ENCODE measurements around the gene SLC2A4. TPM values are rescaled to one million over a fixed set of nuclear protein-coding genes. Genes with fewer than 3 reads are reported as not detected.

The SLC2A4 gene
- total and polyA plus RNA-seq, 5 donors from 2014 or later = not detected

DNA sequence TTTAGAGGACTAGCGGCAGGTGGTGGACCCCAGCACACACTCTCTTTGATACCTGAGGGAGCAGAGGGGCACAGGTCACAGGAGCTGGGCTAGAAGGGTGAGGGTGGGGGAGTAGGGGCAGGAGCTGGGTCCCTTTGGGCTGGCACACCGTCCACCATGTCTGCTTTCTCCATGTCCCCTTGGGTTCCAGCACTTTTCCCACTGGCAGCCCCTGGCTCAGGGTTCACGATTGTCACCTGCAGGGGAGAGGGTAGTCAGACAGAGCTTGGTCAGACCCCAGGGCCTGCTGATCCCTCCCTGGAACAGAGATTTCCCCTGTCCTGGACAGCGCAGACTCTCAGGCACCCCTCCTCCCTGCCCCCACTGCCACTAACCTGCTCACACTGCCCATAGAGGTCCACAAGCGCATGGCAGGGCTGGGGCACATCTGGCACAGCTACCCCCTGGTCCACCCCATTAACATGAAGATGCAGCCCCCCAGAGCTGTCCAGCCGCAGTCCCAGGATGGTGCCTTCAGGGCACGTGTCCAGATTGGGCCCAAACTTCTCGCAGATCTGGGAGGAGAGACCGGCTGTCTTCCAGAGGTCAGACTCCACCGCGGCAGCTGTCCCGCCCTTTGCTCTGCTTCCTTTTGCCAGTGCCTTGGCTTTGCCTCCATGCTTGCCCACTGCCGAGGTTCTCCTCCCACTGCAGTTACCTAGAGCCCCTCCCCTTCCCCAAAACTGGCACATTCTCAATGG, 36.8 kb downstream of the SLC2A4 start:
- H3K27me3 ChIP-seq (ENCODE audit: control insufficient read depth, insufficient read depth, low read length) = no peaks in the 10 kb centered on the region
- peaks cover 0 to 26% (median 8%) of the 10 kb centered on the region in 4 donors for H3K4me1 Mint-ChIP-seq
- H3K4me1 ChIP-seq (ENCODE audit: control insufficient read depth, insufficient read depth, low read length, poor library complexity, severe bottlenecking) = peaks cover 22% of the 10 kb centered on the region
- peak overlapping the region in 1 of 3 donors; percentile 25 for H3K27ac Mint-ChIP-seq
- DNase-seq = no peak
- H3K27ac ChIP-seq (ENCODE audit: insufficient read depth, low read length, poor library complexity, severe bottlenecking) = no peak overlapping the region
- H3K36me3 Mint-ChIP-seq = peaks cover 14% of the 10 kb centered on the region
- H3K36me3 ChIP-seq (ENCODE audit: control insufficient read depth, insufficient read depth, low read length) = peaks cover 56% of the 10 kb centered on the region
- H3K4me3 ChIP-seq (ENCODE audit: low read depth, low read length) = no peak overlapping the region
- H3K9me3 Mint-ChIP-seq = no peaks in the 10 kb centered on the region
- peak overlapping the region in 3 of 4 donors; percentile 24 to 86 (median 69) for H3K4me3 Mint-ChIP-seq
- no peaks in the 10 kb centered on the region for H3K9me3 ChIP-seq (ENCODE audit: control insufficient read depth in 2 of 2, low read length in 2 of 2)
- no peaks in the 10 kb centered on the region for H3K27me3 Mint-ChIP-seq
- no peak for ATAC-seq (ENCODE audit: low read depth in 2 of 2)

DNA sequence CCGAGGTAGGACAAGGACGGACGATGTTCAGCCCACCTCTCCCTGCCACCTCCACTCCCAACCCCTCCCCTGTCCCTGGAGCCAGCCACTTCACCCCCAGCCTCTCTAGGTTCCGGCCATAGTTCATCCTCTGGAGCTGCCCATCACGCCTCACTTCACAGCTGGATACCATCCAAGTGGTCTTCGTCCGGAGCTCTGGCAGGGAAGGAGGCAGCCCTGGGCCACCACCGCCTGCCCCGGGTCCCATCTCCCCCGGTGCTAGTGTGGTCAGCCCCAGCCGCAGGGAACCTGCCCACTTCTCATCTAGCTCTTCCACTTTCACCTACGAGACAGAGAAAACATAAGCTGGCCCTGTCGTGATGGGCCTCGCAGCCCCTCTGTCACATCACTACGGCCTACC, 39.9 kb downstream of the SLC2A4 start:
- Histone ChIP-seq H3K4me1 (ENCODE audit: control insufficient read depth, insufficient read depth, low read length, poor library complexity, severe bottlenecking) (peaks cover 7% of the 10 kb centered on the region), H3K27me3 (ENCODE audit: control insufficient read depth, insufficient read depth, low read length) (no peaks in the 10 kb centered on the region), H3K9me3 (ENCODE audit: control insufficient read depth in 2 of 2, low read length in 2 of 2) (no peaks in the 10 kb centered on the region), H3K4me3 (ENCODE audit: low read depth, low read length) (no peak overlapping the region), H3K36me3 (ENCODE audit: control insufficient read depth, insufficient read depth, low read length) (peaks cover 56% of the 10 kb centered on the region), H3K27ac (ENCODE audit: insufficient read depth, low read length, poor library complexity, severe bottlenecking) (no peak overlapping the region)
- no peak for ATAC-seq (ENCODE audit: low read depth in 2 of 2)
- no peaks in the 10 kb centered on the region for H3K27me3 Mint-ChIP-seq
- DNase-seq = no peak
- no peak overlapping the region for H3K27ac Mint-ChIP-seq
- peaks cover 0 to 9% (median 0%) of the 10 kb centered on the region in 4 donors for H3K4me1 Mint-ChIP-seq
- peaks cover 10% of the 10 kb centered on the region for H3K36me3 Mint-ChIP-seq
- no peaks in the 10 kb centered on the region for H3K9me3 Mint-ChIP-seq
- peak overlapping the region in 1 of 4 donors; percentile 67 for H3K4me3 Mint-ChIP-seq

DNA sequence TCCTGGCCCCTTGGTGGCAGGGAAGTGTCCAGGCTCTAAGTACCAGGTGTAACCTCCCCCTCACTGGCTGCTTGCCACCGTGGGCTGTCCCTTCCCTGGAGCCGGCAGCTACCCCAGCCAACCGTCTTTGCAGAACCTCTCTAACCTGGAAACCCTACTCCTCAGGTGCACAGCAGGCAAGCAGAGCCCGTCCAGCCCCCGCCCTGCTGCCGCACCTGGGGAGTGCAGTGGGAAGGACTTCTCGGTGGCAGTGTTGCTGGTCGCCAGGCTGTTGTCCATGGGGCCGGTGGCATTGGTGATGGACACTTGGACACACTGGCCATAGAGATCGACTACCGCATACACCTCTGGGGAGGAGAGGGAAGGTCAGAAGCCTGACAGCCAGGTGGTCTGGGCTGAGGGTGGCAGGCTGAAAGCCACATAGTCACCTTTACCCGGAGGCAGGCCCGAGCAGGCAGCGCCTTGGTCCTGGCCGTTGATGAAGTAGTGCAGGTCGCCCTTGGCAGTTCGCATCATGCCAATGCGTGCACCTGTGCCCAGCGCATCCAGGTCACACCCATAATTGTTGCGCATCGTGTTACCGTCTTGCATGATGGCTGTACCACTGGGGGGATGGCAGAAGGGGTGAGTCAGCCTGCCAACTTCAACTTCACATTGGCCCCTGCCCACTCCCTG, 41.1 kb downstream of the SLC2A4 start:
- H3K27me3 ChIP-seq (ENCODE audit: control insufficient read depth, insufficient read depth, low read length) = no peaks in the 10 kb centered on the region
- H3K4me1 ChIP-seq (ENCODE audit: control insufficient read depth, insufficient read depth, low read length, poor library complexity, severe bottlenecking) = peaks cover 7% of the 10 kb centered on the region
- DNase-seq = no peak
- Mint-ChIP-seq H3K9me3 (no peaks in the 10 kb centered on the region), H3K27ac (no peak overlapping the region), H3K36me3 (peaks cover 13% of the 10 kb centered on the region), H3K4me3 (no peak overlapping the region), H3K27me3 (no peaks in the 10 kb centered on the region), H3K4me1 (peaks cover 0 to 10% (median under 1%) of the 10 kb centered on the region in 4 donors)
- ATAC-seq (ENCODE audit: low read depth in 2 of 2) = no peak
- H3K36me3 ChIP-seq (ENCODE audit: control insufficient read depth, insufficient read depth, low read length) = peaks cover 55% of the 10 kb centered on the region
- no peak overlapping the region for H3K27ac ChIP-seq (ENCODE audit: insufficient read depth, low read length, poor library complexity, severe bottlenecking)
- no peak overlapping the region for H3K4me3 ChIP-seq (ENCODE audit: low read depth, low read length)
- H3K9me3 ChIP-seq (ENCODE audit: control insufficient read depth in 2 of 2, low read length in 2 of 2) = no peaks in the 10 kb centered on the region

DNA sequence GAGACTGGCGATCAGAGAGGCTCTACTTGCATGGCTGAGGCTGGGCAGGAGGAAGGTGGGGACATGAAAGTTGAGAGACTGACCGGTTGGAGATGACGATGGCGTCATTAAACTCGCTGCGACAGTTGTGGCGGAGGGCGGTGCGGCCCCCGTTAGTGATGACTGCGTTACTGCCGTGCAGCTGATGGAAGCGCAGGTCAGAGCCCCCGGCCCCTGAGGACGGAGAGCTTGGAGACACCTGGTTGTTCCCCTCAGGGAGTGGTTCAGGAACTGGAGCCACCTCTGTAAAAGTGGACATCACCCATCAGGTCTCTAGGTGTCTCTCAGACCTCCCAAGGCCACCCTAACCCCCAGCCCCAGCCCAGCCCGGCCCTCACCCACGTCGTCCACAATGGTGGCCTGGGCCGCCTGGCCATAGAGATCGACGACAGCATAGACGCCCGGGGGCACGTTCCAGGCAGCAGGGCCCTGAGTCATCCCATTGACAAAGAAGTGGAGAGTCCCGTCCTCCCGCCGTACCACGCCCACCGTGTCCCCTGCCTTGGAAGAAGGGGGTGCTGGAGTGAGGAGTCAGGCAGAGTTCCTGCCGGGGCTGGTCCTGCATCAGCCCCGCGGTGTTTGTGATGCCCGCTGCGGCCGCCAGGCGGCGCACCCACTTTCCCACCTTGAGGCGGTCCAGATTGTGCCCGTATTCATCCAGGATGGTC, 42.4 kb downstream of the SLC2A4 start:
- Mint-ChIP-seq H3K4me1 (peaks cover 11 to 22% (median 11%) of the 10 kb centered on the region in 4 donors), H3K4me3 (peak overlapping the region in 2 of 4 donors; percentile 29 to 73), H3K36me3 (peaks cover 9% of the 10 kb centered on the region), H3K27ac (no peak overlapping the region), H3K27me3 (no peaks in the 10 kb centered on the region), H3K9me3 (no peaks in the 10 kb centered on the region)
- Histone ChIP-seq H3K4me1 (ENCODE audit: control insufficient read depth, insufficient read depth, low read length, poor library complexity, severe bottlenecking) (peaks cover 11% of the 10 kb centered on the region), H3K27ac (ENCODE audit: insufficient read depth, low read length, poor library complexity, severe bottlenecking) (no peak overlapping the region), H3K36me3 (ENCODE audit: control insufficient read depth, insufficient read depth, low read length) (peaks cover 43% of the 10 kb centered on the region), H3K27me3 (ENCODE audit: control insufficient read depth, insufficient read depth, low read length) (no peaks in the 10 kb centered on the region), H3K9me3 (ENCODE audit: control insufficient read depth in 2 of 2, low read length in 2 of 2) (no peaks in the 10 kb centered on the region), H3K4me3 (ENCODE audit: low read depth, low read length) (no peak overlapping the region)
- ATAC-seq (ENCODE audit: low read depth in 2 of 2) (peak; percentile 26 to 44), DNase-seq (peak; percentile 48 to 62 (median 54))

DNA sequence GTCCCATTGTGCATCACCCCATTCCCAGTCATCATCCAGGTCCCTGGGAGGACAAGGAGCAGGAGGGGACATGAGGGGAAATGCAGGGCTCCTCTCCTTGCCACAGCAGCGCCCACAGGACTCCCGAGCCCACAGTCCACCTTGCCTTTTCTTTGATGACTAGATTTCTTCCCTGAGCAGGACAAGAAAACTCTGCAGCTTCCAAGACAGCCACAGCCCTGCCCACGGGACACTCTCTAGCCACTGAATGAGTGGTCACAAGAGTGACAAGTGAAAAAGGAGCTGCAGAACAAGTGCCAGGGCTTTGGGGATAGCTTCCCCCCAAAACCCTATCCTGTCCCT, 42.9 kb downstream of the SLC2A4 start:
- Histone ChIP-seq H3K4me1 (ENCODE audit: control insufficient read depth, insufficient read depth, low read length, poor library complexity, severe bottlenecking) (peaks cover 12% of the 10 kb centered on the region), H3K36me3 (ENCODE audit: control insufficient read depth, insufficient read depth, low read length) (peaks cover 41% of the 10 kb centered on the region), H3K27me3 (ENCODE audit: control insufficient read depth, insufficient read depth, low read length) (no peaks in the 10 kb centered on the region), H3K4me3 (ENCODE audit: low read depth, low read length) (no peak overlapping the region), H3K9me3 (ENCODE audit: control insufficient read depth in 2 of 2, low read length in 2 of 2) (no peaks in the 10 kb centered on the region), H3K27ac (ENCODE audit: insufficient read depth, low read length, poor library complexity, severe bottlenecking) (no peak overlapping the region)
- H3K9me3 Mint-ChIP-seq = no peaks in the 10 kb centered on the region
- peaks cover 2% of the 10 kb centered on the region for H3K27me3 Mint-ChIP-seq
- no peak for DNase-seq
- H3K4me1 Mint-ChIP-seq = peaks cover 11 to 24% (median 11%) of the 10 kb centered on the region in 4 donors
- no peak for ATAC-seq (ENCODE audit: low read depth in 2 of 2)
- H3K27ac Mint-ChIP-seq = no peak overlapping the region
- peaks cover 9% of the 10 kb centered on the region for H3K36me3 Mint-ChIP-seq
- H3K4me3 Mint-ChIP-seq = peak overlapping the region in 2 of 4 donors; percentile 52 to 73

DNA sequence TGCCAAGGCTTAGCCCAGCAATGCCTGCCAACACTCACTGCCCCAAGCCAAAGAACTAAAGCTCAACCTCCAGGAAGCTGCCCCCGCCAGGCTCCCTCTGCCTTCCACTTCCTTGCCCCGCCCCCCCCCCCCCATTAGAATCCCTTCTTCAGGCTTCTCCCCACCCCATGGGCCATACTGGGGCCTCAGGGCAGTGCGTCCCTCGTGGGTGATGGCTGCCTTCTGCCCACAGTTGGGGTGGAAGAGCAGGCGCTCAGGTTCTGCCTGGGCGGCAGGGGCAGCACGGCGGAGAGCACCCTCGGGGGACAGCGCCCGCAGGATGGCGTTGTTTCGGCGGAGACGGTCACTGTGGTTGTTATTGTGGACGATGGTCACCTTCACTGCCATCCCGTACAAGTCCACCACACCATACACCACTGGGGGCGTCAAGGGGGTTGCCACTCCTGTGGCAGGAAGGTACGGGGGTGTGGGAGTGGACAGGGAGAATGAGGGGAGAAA, 43.6 kb downstream of the SLC2A4 start:
- DNase-seq (no peak), ATAC-seq (ENCODE audit: low read depth in 2 of 2) (no peak)
- H3K27ac ChIP-seq (ENCODE audit: insufficient read depth, low read length, poor library complexity, severe bottlenecking) = no peak overlapping the region
- Mint-ChIP-seq H3K27me3 (peaks cover 8% of the 10 kb centered on the region), H3K27ac (peak overlapping the region in 1 of 3 donors; percentile 26), H3K9me3 (no peaks in the 10 kb centered on the region), H3K4me3 (peak overlapping the region in 2 of 4 donors; percentile 4 to 52), H3K4me1 (peaks cover 11 to 30% (median 14%) of the 10 kb centered on the region in 4 donors), H3K36me3 (peaks cover 9% of the 10 kb centered on the region)
- H3K36me3 ChIP-seq (ENCODE audit: control insufficient read depth, insufficient read depth, low read length) = peaks cover 41% of the 10 kb centered on the region
- no peaks in the 10 kb centered on the region for H3K9me3 ChIP-seq (ENCODE audit: control insufficient read depth in 2 of 2, low read length in 2 of 2)
- no peaks in the 10 kb centered on the region for H3K27me3 ChIP-seq (ENCODE audit: control insufficient read depth, insufficient read depth, low read length)
- H3K4me1 ChIP-seq (ENCODE audit: control insufficient read depth, insufficient read depth, low read length, poor library complexity, severe bottlenecking) = peaks cover 17% of the 10 kb centered on the region
- no peak overlapping the region for H3K4me3 ChIP-seq (ENCODE audit: low read depth, low read length)

DNA sequence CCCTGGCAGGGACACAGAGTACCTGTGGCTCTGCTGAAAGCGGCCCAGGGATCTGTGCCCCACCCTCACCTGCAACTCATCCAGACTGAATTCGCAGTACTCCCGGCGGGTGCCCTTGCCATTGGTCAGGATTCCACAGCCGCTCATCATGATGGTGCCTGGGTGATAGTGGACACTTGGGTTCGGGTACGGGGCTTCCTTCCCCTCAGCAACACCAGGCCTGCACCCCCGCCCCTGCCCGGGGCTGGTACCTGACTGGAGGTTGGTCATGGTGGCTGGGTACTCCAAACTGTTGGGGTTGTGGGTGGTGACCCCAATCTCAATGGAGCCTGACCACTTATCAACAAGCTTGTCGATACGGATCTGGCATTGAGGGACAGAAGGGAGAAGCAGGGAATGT, 44.7 kb downstream of the SLC2A4 start:
- H3K4me1 ChIP-seq (ENCODE audit: control insufficient read depth, insufficient read depth, low read length, poor library complexity, severe bottlenecking) = peaks cover 28% of the 10 kb centered on the region
- Mint-ChIP-seq H3K36me3 (peaks cover 9% of the 10 kb centered on the region), H3K4me3 (peak overlapping the region in 2 of 4 donors; percentile 46 to 66), H3K4me1 (peaks cover 11 to 39% (median 14%) of the 10 kb centered on the region in 4 donors), H3K27ac (no peak overlapping the region), H3K9me3 (no peaks in the 10 kb centered on the region), H3K27me3 (peaks cover 8% of the 10 kb centered on the region)
- no peak overlapping the region for H3K27ac ChIP-seq (ENCODE audit: insufficient read depth, low read length, poor library complexity, severe bottlenecking)
- DNase-seq (no peak), ATAC-seq (ENCODE audit: low read depth in 2 of 2) (no peak)
- peaks cover 31% of the 10 kb centered on the region for H3K36me3 ChIP-seq (ENCODE audit: control insufficient read depth, insufficient read depth, low read length)
- H3K4me3 ChIP-seq (ENCODE audit: low read depth, low read length) = no peak overlapping the region
- no peaks in the 10 kb centered on the region for H3K9me3 ChIP-seq (ENCODE audit: control insufficient read depth in 2 of 2, low read length in 2 of 2)
- no peaks in the 10 kb centered on the region for H3K27me3 ChIP-seq (ENCODE audit: control insufficient read depth, insufficient read depth, low read length)

Measured in CD4-positive, CD25-positive, alpha-beta regulatory T cell (primary cell).